VCaP (cell line): ENCODE results near the gene RGS1.

Experiments
- H3K27ac ChIP-seq: fragments of 450-650 bp; 2 replicates; pipeline ENCODE4 v1.5.1; 2017
- TF ChIP-seq, protein P1 (sequence below): fragments of 450-650 bp; conservative IDR thresholded peaks from 2 replicates; pipeline ENCODE4 v1.5.1; 2017; ENCODE audit warnings: mild to moderate bottlenecking, moderate library complexity

RGS1 gene

DNA sequence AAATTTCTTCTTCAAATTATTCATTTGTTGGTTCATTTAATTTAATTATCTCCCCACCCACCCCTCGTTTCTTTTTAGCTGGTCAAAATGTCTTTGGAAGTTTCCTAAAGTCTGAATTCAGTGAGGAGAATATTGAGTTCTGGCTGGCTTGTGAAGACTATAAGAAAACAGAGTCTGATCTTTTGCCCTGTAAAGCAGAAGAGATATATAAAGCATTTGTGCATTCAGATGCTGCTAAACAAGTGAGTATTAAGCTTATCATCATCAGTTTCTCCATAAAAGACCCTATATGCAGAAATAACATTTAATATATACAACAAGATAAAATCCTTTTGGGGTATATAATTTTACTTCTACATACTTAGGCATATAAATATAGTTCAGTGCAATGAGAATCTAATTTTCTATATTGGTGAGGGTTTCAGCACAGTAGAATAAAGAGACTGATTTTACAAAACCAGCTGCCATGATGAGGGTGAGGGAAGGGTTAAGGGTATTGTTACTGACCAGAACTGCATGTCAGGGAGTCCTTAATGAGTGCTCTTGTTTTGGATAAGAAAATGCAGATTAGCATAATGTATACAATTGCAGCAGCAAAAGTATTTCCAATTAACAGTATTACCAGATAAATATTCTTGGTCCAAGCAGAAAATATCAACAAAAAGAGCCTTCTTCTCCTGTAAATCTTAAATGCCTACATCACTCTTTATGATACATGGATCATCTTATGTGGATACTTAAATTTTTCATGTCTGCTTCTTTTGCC, 2.8 kb downstream of the RGS1 start:
- TF ChIP-seq, protein P1, sequence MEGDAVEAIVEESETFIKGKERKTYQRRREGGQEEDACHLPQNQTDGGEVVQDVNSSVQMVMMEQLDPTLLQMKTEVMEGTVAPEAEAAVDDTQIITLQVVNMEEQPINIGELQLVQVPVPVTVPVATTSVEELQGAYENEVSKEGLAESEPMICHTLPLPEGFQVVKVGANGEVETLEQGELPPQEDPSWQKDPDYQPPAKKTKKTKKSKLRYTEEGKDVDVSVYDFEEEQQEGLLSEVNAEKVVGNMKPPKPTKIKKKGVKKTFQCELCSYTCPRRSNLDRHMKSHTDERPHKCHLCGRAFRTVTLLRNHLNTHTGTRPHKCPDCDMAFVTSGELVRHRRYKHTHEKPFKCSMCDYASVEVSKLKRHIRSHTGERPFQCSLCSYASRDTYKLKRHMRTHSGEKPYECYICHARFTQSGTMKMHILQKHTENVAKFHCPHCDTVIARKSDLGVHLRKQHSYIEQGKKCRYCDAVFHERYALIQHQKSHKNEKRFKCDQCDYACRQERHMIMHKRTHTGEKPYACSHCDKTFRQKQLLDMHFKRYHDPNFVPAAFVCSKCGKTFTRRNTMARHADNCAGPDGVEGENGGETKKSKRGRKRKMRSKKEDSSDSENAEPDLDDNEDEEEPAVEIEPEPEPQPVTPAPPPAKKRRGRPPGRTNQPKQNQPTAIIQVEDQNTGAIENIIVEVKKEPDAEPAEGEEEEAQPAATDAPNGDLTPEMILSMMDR, result no peak
- H3K27ac ChIP-seq, result no peak overlapping the region

DNA sequence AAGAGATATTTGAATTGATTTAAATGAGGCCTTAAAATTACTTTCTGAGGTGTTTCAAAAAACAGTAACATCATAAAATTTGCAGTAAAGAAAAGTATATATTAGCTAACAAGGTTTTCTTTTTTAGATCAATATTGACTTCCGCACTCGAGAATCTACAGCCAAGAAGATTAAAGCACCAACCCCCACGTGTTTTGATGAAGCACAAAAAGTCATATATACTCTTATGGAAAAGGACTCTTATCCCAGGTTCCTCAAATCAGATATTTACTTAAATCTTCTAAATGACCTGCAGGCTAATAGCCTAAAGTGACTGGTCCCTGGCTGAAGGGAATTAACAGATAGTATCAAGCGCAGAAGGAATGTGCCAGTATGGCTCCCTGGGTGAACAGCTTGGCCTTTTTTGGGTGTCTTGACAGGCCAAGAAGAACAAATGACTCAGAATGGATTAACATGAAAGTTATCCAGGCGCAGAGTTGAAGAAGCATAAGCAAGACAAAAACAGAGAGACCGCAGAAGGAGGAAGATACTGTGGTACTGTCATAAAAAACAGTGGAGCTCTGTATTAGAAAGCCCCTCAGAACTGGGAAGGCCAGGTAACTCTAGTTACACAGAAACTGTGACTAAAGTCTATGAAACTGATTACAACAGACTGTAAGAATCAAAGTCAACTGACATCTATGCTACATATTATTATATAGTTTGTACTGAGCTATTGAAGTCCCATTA, 3.6 kb downstream of the RGS1 start:
- TF ChIP-seq, protein P1, result no peak
- H3K27ac ChIP-seq, result no peak overlapping the region

DNA sequence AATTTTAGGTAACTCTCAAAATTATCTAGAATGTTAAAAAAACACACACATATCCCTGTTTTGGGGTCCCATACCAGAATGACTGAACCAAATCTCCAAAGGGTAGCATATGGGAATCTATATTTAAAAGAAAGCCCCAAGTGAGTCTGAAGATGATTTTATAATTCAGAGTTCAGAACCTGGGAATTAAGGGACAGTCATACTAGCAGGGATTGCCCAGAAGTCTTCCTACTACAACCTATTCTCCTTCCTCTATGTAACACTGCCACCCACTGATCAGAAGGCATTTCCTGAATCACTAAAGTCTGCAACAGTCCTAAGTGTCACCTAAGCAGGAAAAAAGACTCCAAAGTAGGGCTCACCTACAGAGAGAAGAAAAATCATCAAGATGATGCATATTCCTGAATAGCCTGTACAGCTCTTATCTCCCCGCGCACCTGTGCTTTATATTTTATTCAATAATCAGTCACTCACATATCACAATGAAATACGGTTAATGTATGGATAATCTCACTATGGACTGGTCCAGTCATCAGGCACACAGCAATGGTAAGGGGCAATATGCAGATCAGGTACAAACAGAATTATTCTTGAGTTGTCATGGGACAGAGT, 4.9 kb downstream of the RGS1 start:
- TF ChIP-seq, protein P1, result peak; percentile 61
- H3K27ac ChIP-seq, result no peak overlapping the region

DNA sequence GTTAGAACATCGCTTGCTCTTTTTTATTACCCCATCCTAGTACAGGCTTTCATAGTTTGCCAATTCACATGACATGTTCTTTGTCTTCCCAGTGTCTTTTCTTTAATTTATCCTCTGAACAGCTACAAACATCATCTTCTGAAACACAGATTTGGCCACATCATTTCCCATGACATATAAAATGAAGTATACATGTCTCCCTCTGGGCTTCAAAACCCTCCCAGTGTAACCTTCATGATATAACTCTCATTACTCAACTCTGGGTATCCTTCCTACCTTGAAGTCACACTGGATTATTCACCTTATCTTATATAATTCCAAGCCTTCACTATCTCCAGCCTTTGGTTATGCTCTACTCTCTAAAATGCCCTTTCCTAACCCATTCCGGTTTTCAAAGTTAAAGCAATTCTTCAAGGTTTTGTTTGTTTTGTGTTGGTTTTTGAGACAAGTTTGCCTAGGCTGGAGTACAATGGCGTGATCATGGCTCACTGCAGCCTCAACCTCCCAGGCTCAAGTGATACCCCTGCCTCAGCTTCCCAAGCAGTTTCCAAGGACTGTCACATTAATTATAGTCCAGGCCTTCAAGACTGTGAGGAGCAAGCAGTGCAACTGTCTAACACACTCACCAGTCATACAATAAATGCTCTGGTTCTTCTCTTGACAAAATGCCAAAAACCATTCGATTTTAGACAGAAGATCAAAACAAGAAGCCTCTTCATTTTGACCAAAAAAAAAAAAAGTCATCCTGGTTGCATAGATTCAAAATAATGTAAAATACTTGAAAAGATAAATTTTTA, 5.8 kb downstream of the RGS1 start:
- no peak overlapping the region for H3K27ac ChIP-seq

DNA sequence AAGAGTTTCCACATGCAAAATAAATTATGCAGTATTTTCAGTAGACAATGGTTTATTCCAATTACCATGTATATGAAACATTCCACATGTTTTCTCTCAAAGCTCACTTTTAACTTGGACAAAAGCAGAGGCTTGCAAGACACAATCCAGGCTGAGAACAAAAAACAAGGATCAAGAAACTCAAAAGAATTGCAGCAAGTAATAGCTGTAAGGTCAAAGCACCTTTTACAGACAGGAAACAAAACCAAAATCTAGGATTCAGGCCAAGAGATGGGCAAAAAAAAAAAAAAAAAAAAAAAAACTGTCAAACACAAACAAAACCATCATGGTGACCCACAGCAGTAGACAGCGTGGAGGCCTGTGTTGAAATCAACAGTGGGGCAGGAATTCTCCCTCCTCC, 9.3 kb downstream of the RGS1 start:
- TF ChIP-seq, protein P1, result no peak
- H3K27ac ChIP-seq, result no peak overlapping the region

More for the DNA sequence above, 5.8 kb downstream of the RGS1 start:
- TF ChIP-seq, protein P1, result no peak

DNA sequence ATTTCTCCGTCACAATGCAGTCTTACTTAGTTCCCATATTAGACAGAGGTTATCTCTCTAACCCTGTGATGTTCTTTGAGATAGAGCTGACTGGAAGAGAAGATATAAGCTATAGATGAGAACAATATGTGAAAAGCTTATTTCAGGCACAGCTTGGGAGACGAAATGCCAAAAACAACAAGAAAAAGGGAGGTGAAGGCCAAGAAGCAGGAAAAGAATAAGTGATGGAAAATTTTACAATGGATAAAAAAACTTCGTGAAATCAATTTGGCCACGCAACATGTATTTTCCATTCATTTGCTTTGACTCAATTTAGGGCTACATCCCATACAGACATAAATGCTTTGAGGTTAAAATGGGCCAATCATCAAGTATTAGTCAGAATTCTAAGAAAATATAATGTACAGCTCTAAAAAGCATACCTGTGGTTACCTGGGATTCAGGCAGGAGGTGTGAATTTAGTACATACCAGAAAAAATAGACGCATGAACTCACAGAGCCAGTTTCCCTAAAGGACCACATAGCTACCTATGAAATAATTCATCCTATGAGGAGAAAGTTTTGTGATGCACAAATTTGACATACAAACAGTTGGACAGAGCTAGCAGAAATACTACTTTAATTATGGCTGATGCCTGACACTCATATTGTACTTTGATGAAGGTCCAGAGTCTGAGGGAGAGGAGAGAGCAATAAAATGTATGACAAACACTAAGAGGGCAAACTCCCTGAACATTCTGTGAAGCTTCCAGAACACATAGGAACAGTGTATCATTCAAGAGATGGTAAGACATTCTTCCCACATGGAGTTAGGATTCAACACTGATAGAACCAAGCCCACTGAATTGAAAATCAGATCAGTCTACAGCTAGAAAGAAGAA, 12.1 kb downstream of the RGS1 start:
- TF ChIP-seq, protein P1, result no peak
- no peak overlapping the region for H3K27ac ChIP-seq
